ENCODE results near the gene NDUFB7. TPM values are rescaled to one million over a fixed set of nuclear protein-coding genes. Genes with fewer than 3 reads are reported as not detected.

Gene NDUFB7
- total and polyA plus RNA-seq, 2 experiments from 2014 or later = 289 to 463 TPM

DNA sequence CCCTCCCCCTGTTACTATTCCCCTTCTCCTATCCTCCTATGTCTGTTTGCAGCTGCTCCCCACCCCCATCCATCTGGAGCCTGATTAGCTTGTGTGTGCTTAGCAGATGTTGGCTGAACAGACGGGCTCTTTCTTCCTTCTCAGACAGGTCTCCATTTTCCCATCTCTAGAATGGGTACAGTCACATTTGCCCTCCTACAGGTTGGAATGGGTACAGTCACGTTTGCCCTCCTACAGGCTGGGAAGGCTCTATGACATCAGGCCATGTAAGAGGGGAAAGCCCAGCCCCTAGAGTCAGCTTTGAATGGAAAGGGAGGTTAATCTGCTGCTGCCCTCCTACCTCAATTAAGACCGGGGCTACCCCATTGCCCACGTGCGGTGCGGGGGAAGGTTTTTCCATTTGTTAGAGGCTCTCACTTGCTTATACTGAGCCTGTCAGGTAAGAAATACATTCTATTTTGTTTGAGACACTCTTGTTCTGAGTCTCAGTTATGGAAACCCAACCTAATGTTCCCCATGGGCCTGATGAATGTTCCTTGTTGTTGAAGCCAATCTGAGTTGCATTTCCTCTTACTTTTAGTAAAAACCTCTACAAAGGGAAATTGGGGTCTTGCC, 8.9 kb upstream of the NDUFB7 start:
- Histone ChIP-seq H3K79me2 (replicated peaks; ENCODE audit: insufficient read depth) (no peaks in the 10 kb centered on the region), H4K20me1 (replicated peaks; ENCODE audit: insufficient read depth) (no peaks in the 10 kb centered on the region), H3K36me3 (ENCODE audit: insufficient read depth) (no peaks in the 10 kb centered on the region), H3F3A (replicated peaks; ENCODE audit: low read depth) (no peaks in the 10 kb centered on the region), H3K4me1 (ENCODE audit: insufficient read depth) (no peaks in the 10 kb centered on the region; the same call in 1 of the 2 replicates), H3K4me2 (no peak overlapping the region), H2AFZ (no peak overlapping the region; the same call in 1 of the 2 replicates), H3K9me2 (ENCODE audit: insufficient read depth) (no peaks in the 10 kb centered on the region), H3K27ac (ENCODE audit: low read depth) (no peak overlapping the region), H3K4me3 (no peak overlapping the region), H3K27me3 (ENCODE audit: insufficient read depth) (no peaks in the 10 kb centered on the region)
- H3K9me3 Mint-ChIP-seq = peaks cover 38% of the 10 kb centered on the region
- DNase-seq (ENCODE audit: low spot score) = no peak
- peaks cover 4% of the 10 kb centered on the region; the same call in 1 of the 3 replicates for H3K36me3 Mint-ChIP-seq (ENCODE audit: low read depth)
- no peaks in the 10 kb centered on the region for H3K4me1 Mint-ChIP-seq
- ATAC-seq = no peak
- H3K4me3 Mint-ChIP-seq = no peak overlapping the region
- peaks cover 3% of the 10 kb centered on the region for H3K27me3 Mint-ChIP-seq (ENCODE audit: insufficient read depth, low read depth, poor library complexity)
- TF ChIP-seq CTCF (conservative IDR thresholded peaks at IDR 0.05; ENCODE audit: low read depth in 2 of 2) = peak in 1 of 2 experiments; percentile 45; a peak in 2 of 4 replicates
- no peak for TF ChIP-seq EZH2phosphoT487 (IDR thresholded peaks at IDR 0.05; ENCODE audit: unreplicated experiment)
- TF ChIP-seq EZH2 (IDR thresholded peaks at IDR 0.05; ENCODE audit: low read depth, unreplicated experiment) = no peak
- TF ChIP-seq CREB1 (CRISPR knock-in tag; IDR thresholded peaks at IDR 0.05; ENCODE audit: low read depth) = peak; percentile 23; the same call in 1 of the 2 replicates
- no peak overlapping the region for H3K27ac Mint-ChIP-seq

GRCh38 chr19:14577885-14578427, 6.1 kb upstream of the NDUFB7 start:
- H3K27ac ChIP-seq (ENCODE audit: low read depth) = no peak overlapping the region
- Mint-ChIP-seq H3K9me3 (peaks cover 25% of the 10 kb centered on the region), H3K36me3 (ENCODE audit: low read depth) (no peaks in the 10 kb centered on the region), H3K27me3 (ENCODE audit: insufficient read depth, low read depth, poor library complexity) (peaks cover 7% of the 10 kb centered on the region), H3K27ac (no peak overlapping the region), H3K4me3 (no peak overlapping the region), H3K4me1 (0 out of 3 replicates have a peak, but pooled peaks cover 3% of the 10 kb centered on the region)
- no peaks in the 10 kb centered on the region for H3K27me3 ChIP-seq (ENCODE audit: insufficient read depth)
- DNase-seq (ENCODE audit: low spot score) = peak; percentile 58
- no peak overlapping the region for H3K4me2 ChIP-seq
- H3F3A ChIP-seq (replicated peaks; ENCODE audit: low read depth) = no peaks in the 10 kb centered on the region
- H2AFZ ChIP-seq = peak overlapping the region; percentile 78
- no peaks in the 10 kb centered on the region for H4K20me1 ChIP-seq (replicated peaks; ENCODE audit: insufficient read depth)
- no peaks in the 10 kb centered on the region; the same call in 1 of the 2 replicates for H3K4me1 ChIP-seq (ENCODE audit: insufficient read depth)
- no peaks in the 10 kb centered on the region for H3K9me2 ChIP-seq (ENCODE audit: insufficient read depth)
- no peaks in the 10 kb centered on the region for H3K79me2 ChIP-seq (replicated peaks; ENCODE audit: insufficient read depth)
- H3K36me3 ChIP-seq (ENCODE audit: insufficient read depth) = no peaks in the 10 kb centered on the region
- peak in 1 of 2 experiments; percentile 30; a peak in 2 of 4 replicates for TF ChIP-seq CTCF (conservative IDR thresholded peaks at IDR 0.05; ENCODE audit: low read depth in 2 of 2)
- TF ChIP-seq ETS1 (IDR thresholded peaks at IDR 0.05) = no peak
- no peak overlapping the region for H3K4me3 ChIP-seq
- peak; percentile 66 for ATAC-seq

Measured in GM23338 (cell line).